Mucosa of descending colon (tissue), 3 donors: ENCODE data around the gene DCP1A. TPM values are rescaled to one million over a fixed set of nuclear protein-coding genes. Genes with fewer than 3 reads are reported as not detected.
"Not testable (repeated sequence)": the region's sequence is repeated elsewhere in the genome, so short reads cannot be mapped to it uniquely, and the experiment has no call there.

Source experiments
- ATAC-seq: fragments of 200-7000 bp; cut with Tn5 transposase; one replicate; pipeline ENCODE4 v1.9.1; 2020; ENCODE audit warnings: mild to moderate bottlenecking, moderate library complexity
- DNase-seq, 3 donors: peaks; one replicate each; pipeline ENCODE4 v3.0.0-alpha.2; 2020
- H3K36me3 ChIP-seq: fragments of 200-600 bp; one replicate; pipeline ENCODE4 v1.8.0; 2021; ENCODE audit warnings: low read depth, mild to moderate bottlenecking
- H3K4me1 ChIP-seq: fragments of 200-600 bp; one replicate; pipeline ENCODE4 v1.8.0; 2021; ENCODE audit warnings: low read depth, mild to moderate bottlenecking
- H3K4me3 ChIP-seq: fragments of 200-600 bp; one replicate; pipeline ENCODE4 v1.8.0; 2021; ENCODE audit warnings: mild to moderate bottlenecking
- H3K9me3 ChIP-seq: fragments of 200-600 bp; one replicate; pipeline ENCODE4 v1.8.0; 2021; ENCODE audit warnings: mild to moderate bottlenecking
- CTCF ChIP-seq: fragments of 200-600 bp; IDR thresholded peaks from one replicate; pipeline ENCODE4 v1.8.0; 2022; ENCODE audit warnings: antibody characterized with exemption, mild to moderate bottlenecking
- intact Hi-C, 2 donors: fragments of 100-400 bp; cut with DNase I in 1 of 2; cut with micrococcal nuclease in 1 of 2; formaldehyde crosslinking; loops; one replicate each; pipeline versions ENCODE4 v1.11.0 to v1.11.1; 2022; cut with DNase I, micrococcal nuclease
- total RNA-seq, 3 donors: library from RNA; stranded (reverse); fragmentation: NEBNext Ultra II Directional in 2 of 3; extraction: Animal tissue kit (Norgen Biotek cat#: 25700) in 2 of 3; gene quantifications; one replicate each; pipeline versions ENCODE4 v1.2.1 to v1.2.4, GENCODE V29; 2021 to 2023
- donor health status: DM: no; HTN: no; CAD: no; lungs with moderate emphysema.
- donor health status: DM: no; HTN: no; CAD: no.
- donor health status: DM: no; HTN: yes; CAD: no.

DCP1A gene
- total RNA-seq, 3 donors from 2014 or later: 20.7 to 28.2 (median 21.3) TPM

GRCh38 chr3:53311882-53312281 is 35.5 kb downstream of the DCP1A start:
- DNase-seq: no peak
- intact Hi-C loops: no loop called here
- Histone ChIP-seq H3K9me3 (no peaks in the 10 kb centered on the region), H3K4me3 (no peak overlapping the region), H3K36me3 (peaks cover 20% of the 10 kb centered on the region), H3K4me1 (no peaks in the 10 kb centered on the region)
- no peak for TF ChIP-seq CTCF
- ATAC-seq: no peak

- no peak for TF ChIP-seq CTCF
- no peak for DNase-seq
- no peaks in the 10 kb centered on the region for H3K9me3 ChIP-seq
- no peaks in the 10 kb centered on the region for H3K4me1 ChIP-seq
- intact Hi-C loops: no loop called here
- H3K36me3 ChIP-seq: peaks cover 5% of the 10 kb centered on the region
- no peak for ATAC-seq
- no peak overlapping the region for H3K4me3 ChIP-seq
Observed at GRCh38 chr3:53303957-53304356, 43.4 kb downstream of the DCP1A start.

DNA sequence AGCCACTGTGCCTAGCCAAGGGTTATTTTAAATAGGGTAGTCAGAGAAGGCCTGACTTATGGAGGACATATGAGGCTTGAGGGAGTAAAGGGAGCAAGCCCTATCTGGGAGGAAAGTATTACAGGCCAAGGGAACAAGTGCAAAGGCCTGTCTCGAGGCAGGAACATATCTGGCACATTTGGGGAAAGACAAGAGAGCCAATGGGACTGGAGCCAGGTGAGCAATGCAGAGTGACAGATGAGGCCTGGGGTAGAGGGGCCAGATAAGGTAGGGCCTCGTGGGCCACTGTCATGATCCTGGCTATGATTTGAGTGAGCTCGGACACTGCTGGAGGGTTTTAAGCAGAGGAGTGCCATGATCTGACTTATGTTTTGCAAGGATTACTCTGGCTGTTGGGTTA is 43.8 kb downstream of the DCP1A start:
- no peak overlapping the region for H3K4me3 ChIP-seq
- peaks cover 1% of the 10 kb centered on the region for H3K36me3 ChIP-seq
- no peak for ATAC-seq
- H3K9me3 ChIP-seq: no peaks in the 10 kb centered on the region
- H3K4me1 ChIP-seq: no peaks in the 10 kb centered on the region
- DNase-seq: no peak
- TF ChIP-seq CTCF: no peak
- intact Hi-C loops: no loop called here

GRCh38 chr3:53300826-53301225 is 46.5 kb downstream of the DCP1A start:
- Histone ChIP-seq H3K36me3 (no peaks in the 10 kb centered on the region), H3K4me3 (no peak overlapping the region), H3K9me3 (no peaks in the 10 kb centered on the region), H3K4me1 (no peaks in the 10 kb centered on the region)
- DNase-seq (no peak), ATAC-seq (no peak)
- intact Hi-C loops: no loop called here
- TF ChIP-seq CTCF: no peak

DNA sequence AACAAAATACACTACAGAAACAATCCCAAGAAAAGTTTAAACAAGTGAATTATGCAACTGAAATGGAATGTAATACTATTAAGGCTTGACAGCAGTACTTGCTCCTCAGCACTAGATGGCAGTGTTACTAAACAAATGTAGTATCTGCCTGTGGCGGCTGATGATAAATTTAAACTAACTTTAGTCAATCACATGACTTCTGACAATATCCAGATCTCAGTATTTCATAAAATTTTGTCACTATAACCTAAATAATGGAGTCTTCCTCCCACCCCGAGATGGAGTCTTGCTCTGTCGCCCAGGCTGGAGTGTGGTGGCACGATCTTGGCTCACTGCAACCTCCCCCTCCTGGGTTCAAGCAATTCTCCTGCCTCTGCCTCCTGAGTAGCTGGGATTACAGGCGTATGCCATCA is 47.7 kb downstream of the DCP1A start:
- ATAC-seq: peak; percentile 93
- H3K9me3 ChIP-seq, H3K4me3 ChIP-seq, H3K36me3 ChIP-seq, H3K4me1 ChIP-seq: not testable (repeated sequence)
- intact Hi-C loops: loop anchor here in 1 of 2 donors (5.0 kb wide), 1 partner anchor 413 kb away; no protein-coding TSS in a partner anchor
- TF ChIP-seq CTCF: peak; percentile 80
- peak in 1 of 3 donors; percentile 13 for DNase-seq

DNA sequence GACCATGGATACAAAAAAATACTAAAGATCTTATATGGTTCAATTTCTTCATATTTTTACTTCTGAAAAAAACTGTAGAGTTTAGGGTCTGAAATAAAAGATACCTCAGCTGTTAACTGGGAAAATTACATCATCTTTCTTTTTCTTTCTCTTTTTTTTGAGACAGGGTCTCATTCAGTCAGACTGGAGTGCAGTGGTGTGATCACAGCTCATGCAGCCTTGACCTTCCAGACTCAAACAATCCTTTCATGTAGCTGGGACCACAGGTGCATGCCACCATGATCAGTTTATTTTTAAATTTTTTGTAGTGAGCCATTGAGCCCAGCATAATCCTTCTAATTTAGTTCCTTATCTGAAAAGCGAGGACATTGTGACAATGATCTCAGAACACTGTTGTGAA is 51.9 kb downstream of the DCP1A start:
- Histone ChIP-seq H3K36me3 (peaks cover 6% of the 10 kb centered on the region), H3K4me1 (no peaks in the 10 kb centered on the region), H3K4me3 (no peak overlapping the region), H3K9me3 (no peaks in the 10 kb centered on the region)
- intact Hi-C loops: loop anchor here in 1 of 2 donors (5.0 kb wide), 1 partner anchor 417 kb away; no protein-coding TSS in a partner anchor
- ATAC-seq (no peak), DNase-seq (no peak)
- TF ChIP-seq CTCF: no peak
